ENCODE results near the gene B3GALT6.

The B3GALT6 gene

GRCh38 chr1:1237874-1238701 lies 6.1 kb downstream of the B3GALT6 start (continued):
- no peak for TF ChIP-seq ZNF18 (tag by site-specific recombination; IDR thresholded peaks at IDR 0.05)
- peak; percentile 44; the same call in 1 of the 2 replicates for TF ChIP-seq KLF1 (tag by site-specific recombination; IDR thresholded peaks at IDR 0.05)
- TF ChIP-seq ZNF521 (tag by site-specific recombination; IDR thresholded peaks at IDR 0.05) = no peak
- no peak for TF ChIP-seq ZNF449 (tag by site-specific recombination; IDR thresholded peaks at IDR 0.05)
- TF ChIP-seq ZNF549 (tag by site-specific recombination; IDR thresholded peaks at IDR 0.05) = no peak
- TF ChIP-seq EGR2 (tag by site-specific recombination; IDR thresholded peaks at IDR 0.05; ENCODE audit: low read depth) = peak; percentile 43; the same call in 1 of the 2 replicates
- no peak for TF ChIP-seq ZNF501 (tag by site-specific recombination; IDR thresholded peaks at IDR 0.05)
- no peak for TF ChIP-seq ZNF600 (tag by site-specific recombination; IDR thresholded peaks at IDR 0.05)
- no peak for TF ChIP-seq ZNF670 (tag by site-specific recombination; IDR thresholded peaks at IDR 0.05; ENCODE audit: low read depth)
- no peak for TF ChIP-seq SCRT2 (tag by site-specific recombination; IDR thresholded peaks at IDR 0.05)
- no peak for TF ChIP-seq SCRT1 (tag by site-specific recombination; IDR thresholded peaks at IDR 0.05; ENCODE audit: borderline replicate concordance)
- no peak for TF ChIP-seq TCF7L2 (IDR thresholded peaks at IDR 0.05; ENCODE audit: borderline replicate concordance, low read depth, low read length)
- TF ChIP-seq ZNF341 (tag by site-specific recombination; IDR thresholded peaks at IDR 0.05; ENCODE audit: low read depth) = no peak
- no peak for TF ChIP-seq ZNF704 (tag by site-specific recombination; IDR thresholded peaks at IDR 0.05)
- no peak for TF ChIP-seq TSHZ1 (tag by site-specific recombination; IDR thresholded peaks at IDR 0.05; ENCODE audit: borderline replicate concordance)
- no peak for TF ChIP-seq ZNF830 (tag by site-specific recombination; IDR thresholded peaks at IDR 0.05; ENCODE audit: low read depth)
- TF ChIP-seq ZNF544 (tag by site-specific recombination; IDR thresholded peaks at IDR 0.05) = no peak
- peak; percentile 24; the same call in 1 of the 2 replicates for TF ChIP-seq PATZ1 (tag by site-specific recombination; IDR thresholded peaks at IDR 0.05)
- 0 out of 2 replicates have a peak, but pooled peaks have one; percentile 36 for TF ChIP-seq PBX3 (CRISPR knock-in tag; IDR thresholded peaks at IDR 0.05)
- TF ChIP-seq ZNF629 (tag by site-specific recombination; IDR thresholded peaks at IDR 0.05) = no peak
- TF ChIP-seq ZNF184 (tag by site-specific recombination; IDR thresholded peaks at IDR 0.05) = no peak
- TF ChIP-seq ZBTB20 (tag by site-specific recombination; IDR thresholded peaks at IDR 0.05) = peak; percentile 54; the same call in 1 of the 2 replicates
- 0 out of 2 replicates have a peak, but pooled peaks have one; percentile 5 for TF ChIP-seq SP2 (tag by site-specific recombination; IDR thresholded peaks at IDR 0.05)
- no peak for TF ChIP-seq ZNF692 (tag by site-specific recombination; IDR thresholded peaks at IDR 0.05)
- no peak for TF ChIP-seq YY1 (tag by site-specific recombination; IDR thresholded peaks at IDR 0.05)
